Measurements from ENCODE around the gene FAM20B. TPM values are rescaled to one million over a fixed set of nuclear protein-coding genes. Genes with fewer than 3 reads are reported as not detected.
"Not testable (repeated sequence)": the region's sequence is repeated elsewhere in the genome, so short reads cannot be mapped to it uniquely, and the experiment has no call there.

FAM20B gene, protein sequence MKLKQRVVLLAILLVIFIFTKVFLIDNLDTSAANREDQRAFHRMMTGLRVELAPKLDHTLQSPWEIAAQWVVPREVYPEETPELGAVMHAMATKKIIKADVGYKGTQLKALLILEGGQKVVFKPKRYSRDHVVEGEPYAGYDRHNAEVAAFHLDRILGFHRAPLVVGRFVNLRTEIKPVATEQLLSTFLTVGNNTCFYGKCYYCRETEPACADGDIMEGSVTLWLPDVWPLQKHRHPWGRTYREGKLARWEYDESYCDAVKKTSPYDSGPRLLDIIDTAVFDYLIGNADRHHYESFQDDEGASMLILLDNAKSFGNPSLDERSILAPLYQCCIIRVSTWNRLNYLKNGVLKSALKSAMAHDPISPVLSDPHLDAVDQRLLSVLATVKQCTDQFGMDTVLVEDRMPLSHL
- 28.1 and 28.5 TPM in 2 replicates for total RNA-seq

DNA sequence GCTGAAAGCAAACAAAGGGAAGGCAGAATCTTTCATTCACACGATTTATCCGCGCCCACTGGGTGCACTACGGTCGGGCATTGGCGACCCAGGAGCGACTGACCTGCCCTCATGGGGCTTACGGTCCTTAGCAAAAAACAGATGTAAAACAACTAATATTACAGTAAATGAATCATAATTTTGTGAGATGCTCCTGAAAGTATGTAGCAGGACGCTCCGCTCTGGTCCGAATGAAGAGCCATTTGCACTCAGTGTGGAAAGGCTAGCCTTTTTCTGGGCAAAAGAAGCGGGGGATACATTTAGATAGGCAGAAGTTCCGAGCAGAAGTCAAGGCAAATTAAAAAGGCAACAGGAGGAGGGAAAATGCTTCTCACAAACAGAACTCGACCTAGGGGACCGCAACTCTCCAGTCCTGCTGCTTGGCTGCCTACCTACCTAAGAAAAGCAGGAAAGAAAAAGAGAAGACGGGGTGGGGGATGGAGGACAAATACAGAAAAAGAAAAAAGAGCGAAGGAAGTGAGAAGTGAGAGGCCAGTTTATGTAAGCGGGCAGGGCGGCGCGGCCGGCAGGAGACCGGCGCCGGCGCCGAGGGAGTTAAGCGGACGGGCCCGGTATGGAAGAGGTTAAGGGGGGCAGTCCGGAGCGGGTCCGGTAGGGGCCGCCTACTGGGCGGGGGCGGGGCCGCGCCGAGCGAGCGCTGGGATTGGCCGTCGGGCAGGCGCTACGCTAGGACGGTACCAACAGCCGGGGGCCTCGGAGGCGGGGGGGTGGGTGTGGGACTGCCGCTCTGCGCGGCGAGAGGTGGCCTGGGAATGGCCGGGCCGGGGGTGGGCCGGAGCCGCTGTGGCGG lies at the start of gene FAM20B:
Gene FAM20B, plus strand, starts transcription at position 770 of the 850 bp plus-strand sequence. CDS start 17,954 bp downstream, outside the sequence.
- intact Hi-C loops (cut with micrococcal nuclease) = loop anchor here (1.0 to 10.0 kb wide), 4 partner anchors 300 to 929 kb away; partner anchors contain the start of genes CEP350, RALGPS2 and TOR1AIP1

DNA sequence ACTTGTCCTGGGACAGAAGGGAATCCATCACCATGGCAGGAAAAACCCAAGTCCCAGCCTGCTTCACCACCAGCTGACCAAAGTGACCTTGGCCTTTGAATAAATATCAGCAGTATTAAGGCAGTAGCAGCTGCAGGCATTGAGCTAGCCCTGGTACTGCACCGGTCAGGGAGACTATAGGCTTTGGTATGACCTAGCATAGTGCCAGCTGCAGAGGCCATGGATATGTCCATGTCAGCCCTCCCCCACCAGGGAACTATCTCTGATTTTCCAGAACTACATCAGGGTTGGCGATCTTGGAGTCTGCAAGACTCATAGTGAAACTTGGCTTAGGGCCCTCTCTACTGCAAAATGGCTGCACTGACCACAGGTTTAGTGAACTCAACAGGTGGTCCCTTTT lies 49.2 kb upstream of the FAM20B start:
- intact Hi-C loops (cut with micrococcal nuclease) = no loop called here

DNA sequence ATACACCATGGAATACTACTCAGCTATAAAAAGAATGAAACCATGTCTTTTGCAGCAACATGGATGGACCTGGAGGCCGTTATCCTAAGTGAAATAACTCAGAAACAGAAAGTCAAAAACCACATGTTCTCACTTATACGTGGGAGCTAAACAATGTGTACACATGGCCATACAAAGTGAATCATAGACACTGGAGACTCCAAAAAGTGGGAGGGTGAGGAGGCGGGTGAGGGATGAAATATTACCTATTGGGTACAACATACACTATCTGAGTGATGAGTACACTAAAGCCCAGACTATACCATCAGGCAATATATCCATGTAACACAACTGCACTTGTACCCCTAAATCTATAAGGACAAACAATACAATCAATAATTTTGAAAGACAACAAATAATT lies 39.5 kb upstream of the FAM20B start:
- intact Hi-C loops (cut with micrococcal nuclease) = no loop called here

DNA sequence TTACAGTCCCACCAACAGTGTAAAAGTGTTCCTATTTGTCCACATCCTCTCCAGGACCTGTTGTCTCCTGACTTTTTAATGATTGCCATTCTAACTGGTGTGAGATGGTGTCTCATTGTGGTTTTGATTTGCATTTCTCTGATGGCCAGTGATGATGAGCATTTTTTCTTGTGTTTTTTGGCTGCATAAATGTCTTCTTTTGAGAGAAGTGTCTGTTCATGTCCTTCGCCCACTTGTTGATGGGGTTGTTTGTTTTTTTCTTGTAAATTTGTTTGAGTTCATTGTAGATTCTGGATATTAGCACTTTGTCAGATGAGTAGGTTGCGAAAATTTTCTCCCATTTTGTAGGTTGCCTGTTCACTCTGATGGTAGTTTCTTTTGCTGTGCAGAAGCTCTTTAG lies 37.5 kb upstream of the FAM20B start:
- intact Hi-C loops (cut with micrococcal nuclease) = not testable (repeated sequence)

DNA sequence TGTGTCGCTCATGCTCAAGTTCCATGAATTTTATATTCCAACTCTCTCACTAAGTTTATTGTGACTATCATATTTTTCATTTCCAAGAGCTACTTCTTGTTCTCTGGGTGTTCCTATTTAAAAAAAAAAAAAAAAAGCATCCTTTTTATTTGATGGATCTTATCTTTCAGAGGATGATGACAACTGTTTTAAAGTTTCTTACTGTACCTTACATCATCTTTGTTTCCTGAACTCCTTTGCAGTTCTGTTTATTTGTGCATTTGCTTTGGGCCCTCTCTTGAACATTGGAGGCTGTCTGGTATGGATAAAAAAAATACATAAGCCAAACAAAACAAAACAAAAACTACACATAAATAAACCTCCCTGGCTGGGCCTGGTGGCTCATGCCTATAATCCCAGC lies 32.1 kb upstream of the FAM20B start:
- intact Hi-C loops (cut with micrococcal nuclease) = no loop called here

DNA sequence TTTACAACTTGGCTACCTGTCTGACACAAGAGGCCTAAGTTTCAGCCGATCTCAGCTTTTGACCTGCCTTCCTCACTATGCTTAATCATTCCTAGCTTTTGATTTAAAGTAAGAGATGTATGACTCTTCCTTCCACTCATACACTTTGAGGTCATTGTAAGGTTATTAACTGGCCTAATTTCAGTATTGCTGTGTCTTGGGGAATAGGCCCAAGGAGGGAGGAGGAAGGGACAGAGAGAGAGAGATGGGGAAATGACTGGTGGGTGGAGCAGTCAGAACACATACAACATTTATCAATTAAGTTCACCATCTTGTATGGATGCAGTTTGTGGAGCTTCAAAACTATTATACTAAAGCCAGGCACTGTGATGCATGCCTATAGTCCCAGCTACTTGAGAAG lies 28.3 kb upstream of the FAM20B start:
- intact Hi-C loops (cut with micrococcal nuclease) = no loop called here

DNA sequence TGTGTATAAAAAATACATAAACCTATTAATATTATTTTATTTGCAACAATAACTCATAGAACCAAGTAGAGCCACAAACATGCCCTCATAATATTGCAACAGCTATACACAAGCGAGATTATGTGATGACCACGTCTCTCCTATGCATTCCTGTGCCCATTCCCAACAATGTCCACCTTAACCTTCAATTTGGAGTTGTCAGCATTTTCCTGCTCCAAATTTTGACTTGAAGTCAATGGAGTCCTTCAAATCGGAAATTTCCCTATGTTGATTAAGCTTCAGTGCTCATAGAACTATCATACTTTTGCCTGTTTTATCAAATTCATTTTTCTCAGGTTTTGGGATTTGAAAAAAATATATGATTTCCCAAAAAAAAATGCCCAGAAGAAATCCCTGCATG lies 27.4 kb upstream of the FAM20B start:
- intact Hi-C loops (cut with micrococcal nuclease) = no loop called here

DNA sequence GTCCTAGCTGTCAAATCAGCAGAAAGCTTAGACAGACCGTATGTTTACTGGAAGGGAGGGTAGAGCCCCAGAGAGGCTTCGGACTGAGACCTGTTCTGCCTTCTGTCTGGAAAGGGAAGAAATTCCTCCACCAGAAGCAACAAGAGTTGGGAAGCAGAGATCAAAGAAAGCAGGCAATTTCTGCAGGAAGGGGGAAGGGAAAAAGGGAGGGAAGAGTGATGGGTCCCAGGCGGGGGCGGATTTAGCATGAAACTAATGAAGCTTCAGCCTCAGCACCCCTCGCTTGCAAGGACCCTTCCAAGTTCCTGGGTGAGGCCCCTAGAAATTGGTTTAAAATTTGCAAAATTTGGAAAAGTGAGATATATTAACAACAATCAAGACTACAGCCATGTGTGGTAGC lies 26.6 kb upstream of the FAM20B start:
- intact Hi-C loops (cut with micrococcal nuclease) = no loop called here

DNA sequence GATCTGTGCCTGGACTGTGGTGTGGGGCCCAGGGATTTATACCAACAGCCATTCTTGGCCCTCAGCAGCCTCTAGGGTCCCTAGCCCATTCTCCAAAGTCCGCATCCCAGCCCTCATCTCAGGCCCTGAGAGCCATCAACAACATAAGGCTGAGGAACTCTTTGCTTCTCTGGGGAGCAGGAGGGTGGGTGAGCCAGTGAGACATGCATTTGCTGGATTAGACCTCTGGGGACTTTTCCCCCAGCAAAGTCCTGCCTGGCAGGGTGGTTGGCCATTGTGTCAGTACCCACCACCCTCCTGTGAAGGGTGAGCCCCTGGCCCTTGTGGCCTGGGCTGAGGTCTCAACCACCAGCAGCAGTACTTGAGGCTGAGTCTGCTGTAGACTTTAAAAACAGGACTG lies 24.2 kb upstream of the FAM20B start:
- intact Hi-C loops (cut with micrococcal nuclease) = no loop called here

DNA sequence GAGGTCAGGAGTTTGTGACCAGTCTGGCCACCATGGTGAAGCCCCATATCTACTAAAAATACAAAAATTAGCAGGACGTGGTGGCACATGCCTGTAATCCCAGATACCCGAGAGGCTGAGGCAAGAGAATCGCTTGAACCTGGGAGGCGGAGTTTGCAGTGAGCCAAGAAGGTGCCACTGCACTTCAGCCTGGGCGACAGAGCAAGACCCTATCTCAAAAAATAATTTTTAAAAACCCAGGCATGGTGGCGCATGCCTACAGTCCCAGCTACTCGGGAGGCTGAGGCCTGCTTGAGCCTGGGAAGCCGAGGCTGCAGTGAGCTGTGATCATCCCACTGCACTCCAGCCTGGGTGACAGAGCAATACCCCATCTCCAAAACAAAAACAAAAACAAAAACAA lies 23.6 kb upstream of the FAM20B start:
- intact Hi-C loops (cut with micrococcal nuclease) = loop anchor here (1.0 to 2.0 kb wide), 2 partner anchors 459 to 470 kb away; no protein-coding TSS in a partner anchor

DNA sequence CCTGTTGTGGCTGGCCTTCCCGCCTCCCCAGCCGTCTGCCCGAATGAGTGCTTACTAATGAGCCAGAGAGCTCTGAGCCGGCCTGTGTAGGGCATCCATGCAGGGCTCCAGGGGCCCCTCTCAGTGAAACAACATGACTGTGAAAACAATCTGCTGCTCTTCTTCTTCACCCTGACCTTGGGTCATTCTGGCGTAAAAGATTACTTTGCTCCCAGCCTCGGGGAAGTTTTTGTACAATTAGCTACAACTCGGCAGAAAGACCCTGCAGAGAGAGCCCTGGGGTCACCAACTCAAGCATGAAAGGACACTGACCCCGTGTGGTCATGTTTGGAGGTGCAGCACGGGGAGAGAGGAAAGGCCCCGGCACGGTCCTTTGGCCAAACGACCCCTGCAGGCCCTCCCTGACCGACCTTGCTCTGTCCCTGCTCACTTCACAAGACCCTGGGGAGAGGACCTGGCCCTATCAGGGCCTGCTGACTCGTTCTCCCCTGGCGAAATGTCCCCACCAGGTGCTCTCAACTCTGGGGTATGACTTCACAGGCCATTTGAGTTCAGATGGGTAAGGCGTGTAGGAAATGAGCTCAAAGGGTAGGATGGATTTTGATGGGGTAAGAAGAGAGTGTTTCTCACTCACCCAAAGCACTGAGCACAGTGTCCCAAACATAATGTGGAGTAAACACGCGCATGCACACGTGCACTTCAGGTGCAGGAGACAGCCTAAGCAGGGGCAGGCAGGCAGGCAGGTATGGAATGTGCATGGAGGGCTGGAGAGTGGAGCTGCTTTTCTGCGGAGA lies 22.9 kb upstream of the FAM20B start:
- intact Hi-C loops (cut with micrococcal nuclease) = loop anchor here (1.0 to 2.0 kb wide), 3 partner anchors 228 to 470 kb away; no protein-coding TSS in a partner anchor

DNA sequence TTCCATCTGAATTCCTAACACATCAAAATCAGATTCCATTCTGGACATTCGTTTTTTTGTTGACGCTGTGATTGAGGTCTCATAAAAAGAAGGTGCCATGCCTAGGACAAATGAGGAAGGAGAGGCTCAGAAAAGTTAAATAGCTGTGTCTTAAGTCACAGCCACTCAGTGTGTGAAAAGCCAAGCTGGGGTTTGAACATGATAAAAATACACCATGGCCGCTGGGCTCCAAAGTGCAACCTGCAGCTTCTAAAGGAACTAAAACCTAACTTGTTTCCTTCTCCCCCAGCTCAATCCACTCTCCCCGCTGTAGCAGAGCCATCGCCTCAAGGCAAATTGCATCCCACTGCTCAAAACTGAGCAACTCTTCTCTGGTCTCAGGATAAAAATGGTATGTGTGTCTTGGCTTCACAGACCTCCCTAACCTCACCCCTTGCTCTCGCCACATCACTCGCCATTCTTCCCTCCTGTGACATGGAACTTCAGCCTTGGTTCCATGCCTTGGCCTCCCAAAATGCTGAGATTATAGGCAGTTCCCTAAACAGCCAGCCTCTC lies 22.1 kb upstream of the FAM20B start:
- intact Hi-C loops (cut with micrococcal nuclease) = loop anchor here (1.0 to 2.0 kb wide), 2 partner anchors 229 to 461 kb away; no protein-coding TSS in a partner anchor

DNA sequence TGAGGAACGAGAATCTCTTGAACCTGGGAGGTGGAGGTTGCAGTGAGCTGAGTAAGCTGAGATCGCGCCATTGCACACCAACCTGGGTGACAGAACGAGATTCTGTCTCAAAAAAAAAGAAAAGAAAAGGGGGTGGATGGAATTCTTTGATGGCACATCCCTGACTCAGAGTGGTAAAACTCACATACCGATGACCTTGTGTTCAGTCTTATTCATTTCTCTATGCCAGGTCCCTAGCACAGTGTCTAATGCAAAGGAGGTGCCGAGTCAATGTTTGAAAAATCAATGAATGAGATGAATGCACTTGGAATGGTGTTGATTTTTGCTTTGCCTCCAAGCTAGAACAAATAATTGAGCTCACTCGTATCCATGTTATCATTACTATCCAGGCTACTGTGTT lies 18.5 kb upstream of the FAM20B start:
- intact Hi-C loops (cut with micrococcal nuclease) = no loop called here

DNA sequence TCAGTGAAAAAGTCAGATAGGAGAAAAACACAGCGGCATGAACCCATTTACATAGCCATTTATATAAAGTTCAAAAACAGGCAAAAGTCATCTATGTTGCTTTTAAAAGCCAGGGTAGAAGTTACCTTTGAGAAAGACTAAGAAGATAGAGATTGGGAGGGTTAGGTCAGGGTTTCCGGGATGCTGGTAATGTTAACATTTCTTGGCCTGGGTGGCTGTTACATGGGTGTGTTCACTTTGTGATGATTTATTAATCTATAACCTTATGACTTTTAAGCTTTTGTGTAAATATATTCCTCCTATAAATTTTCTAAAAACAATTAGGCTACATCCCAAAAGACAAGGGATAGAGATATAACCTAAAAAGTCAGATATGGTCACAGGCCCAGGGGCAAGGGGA lies 15.0 kb upstream of the FAM20B start:
- intact Hi-C loops (cut with micrococcal nuclease) = no loop called here

DNA sequence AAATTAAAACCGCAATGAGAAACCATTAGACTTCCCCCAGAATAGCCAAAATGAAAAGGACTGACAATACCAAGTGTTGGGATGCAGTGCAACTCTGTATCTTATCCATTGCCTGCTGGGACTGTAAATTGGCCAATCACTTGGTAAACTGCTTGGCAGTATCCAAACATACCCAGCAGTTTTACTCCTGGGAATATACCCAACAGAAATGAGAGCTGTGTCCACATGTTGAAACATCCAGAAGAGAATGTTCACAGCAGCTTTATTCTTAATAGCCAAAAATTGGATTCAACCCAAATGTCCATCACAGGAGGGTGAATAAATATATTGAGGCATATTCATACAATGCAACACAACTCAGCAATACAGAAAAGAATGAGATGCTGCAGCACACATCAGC lies 13.7 kb upstream of the FAM20B start:
- intact Hi-C loops (cut with micrococcal nuclease) = no loop called here

DNA sequence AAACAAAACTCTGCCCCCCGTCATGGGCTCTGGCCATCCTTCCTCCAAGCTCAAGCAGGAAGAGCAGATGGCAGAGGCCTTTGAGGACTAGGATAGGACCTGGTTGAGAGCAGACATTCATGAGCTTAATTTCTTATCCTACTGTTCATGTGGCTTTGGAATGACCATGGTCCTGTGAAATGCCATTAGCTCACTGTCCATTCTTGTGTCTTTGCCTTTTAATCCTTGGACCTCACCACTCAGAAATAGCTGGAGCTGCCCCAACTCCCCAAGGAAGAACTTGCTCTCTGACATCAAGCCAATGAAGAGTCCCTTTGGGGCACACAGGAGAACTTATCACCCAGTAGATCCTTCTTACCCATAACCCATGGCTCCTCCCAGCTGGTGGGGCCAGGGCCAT lies 11.6 kb upstream of the FAM20B start:
- intact Hi-C loops (cut with micrococcal nuclease) = no loop called here

DNA sequence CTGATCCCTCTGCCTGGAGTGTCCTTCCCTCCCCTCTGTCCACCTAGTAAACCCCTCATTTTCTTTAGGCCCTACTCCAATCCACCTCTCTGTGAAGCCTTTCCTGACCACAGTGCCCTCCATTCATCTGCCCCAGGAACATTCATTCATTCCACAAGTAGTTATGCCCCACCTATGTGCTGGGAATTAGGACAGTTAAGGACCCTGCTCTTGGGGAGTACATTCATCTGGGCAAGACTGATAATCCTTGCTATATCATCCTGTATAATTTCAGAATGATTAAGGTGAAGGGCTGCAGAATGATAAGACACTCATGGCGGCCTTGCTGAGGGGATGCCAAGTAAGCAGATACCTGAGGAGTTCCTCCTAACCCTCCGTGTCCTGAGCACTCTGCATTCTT lies 10.3 kb upstream of the FAM20B start:
- intact Hi-C loops (cut with micrococcal nuclease) = no loop called here

DNA sequence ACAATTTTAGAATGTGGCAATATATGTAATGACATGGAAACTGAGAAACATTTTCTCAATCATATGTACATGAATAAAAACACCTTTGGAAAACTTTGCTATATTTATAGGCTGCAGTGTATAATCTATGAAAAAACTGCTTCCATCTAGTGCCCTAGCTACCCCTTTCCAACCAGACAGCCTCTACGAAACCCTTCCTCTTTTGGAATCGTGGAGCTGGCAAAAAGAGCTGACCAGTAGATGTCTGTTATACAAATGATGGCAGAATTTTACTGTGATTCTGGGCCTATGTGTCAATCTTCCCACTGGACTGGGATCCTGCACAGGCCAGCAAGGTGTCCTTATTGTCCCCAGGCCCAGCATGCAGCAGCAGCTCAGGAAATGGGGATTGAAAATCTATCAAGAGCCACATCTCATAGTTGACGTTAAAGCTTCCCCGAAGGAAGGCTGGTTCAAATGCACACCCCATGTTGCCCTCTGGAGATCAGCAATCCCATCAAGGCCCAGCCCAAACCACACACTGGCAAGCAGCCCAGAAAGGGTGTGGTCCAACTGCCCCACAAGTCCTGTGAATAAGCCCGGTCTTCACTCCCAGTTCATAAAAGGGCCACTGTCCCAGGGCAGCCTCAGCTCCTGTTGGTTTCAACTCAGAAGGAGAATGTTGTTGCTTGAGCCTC lies 8.8 kb upstream of the FAM20B start:
- intact Hi-C loops (cut with micrococcal nuclease) = no loop called here

DNA sequence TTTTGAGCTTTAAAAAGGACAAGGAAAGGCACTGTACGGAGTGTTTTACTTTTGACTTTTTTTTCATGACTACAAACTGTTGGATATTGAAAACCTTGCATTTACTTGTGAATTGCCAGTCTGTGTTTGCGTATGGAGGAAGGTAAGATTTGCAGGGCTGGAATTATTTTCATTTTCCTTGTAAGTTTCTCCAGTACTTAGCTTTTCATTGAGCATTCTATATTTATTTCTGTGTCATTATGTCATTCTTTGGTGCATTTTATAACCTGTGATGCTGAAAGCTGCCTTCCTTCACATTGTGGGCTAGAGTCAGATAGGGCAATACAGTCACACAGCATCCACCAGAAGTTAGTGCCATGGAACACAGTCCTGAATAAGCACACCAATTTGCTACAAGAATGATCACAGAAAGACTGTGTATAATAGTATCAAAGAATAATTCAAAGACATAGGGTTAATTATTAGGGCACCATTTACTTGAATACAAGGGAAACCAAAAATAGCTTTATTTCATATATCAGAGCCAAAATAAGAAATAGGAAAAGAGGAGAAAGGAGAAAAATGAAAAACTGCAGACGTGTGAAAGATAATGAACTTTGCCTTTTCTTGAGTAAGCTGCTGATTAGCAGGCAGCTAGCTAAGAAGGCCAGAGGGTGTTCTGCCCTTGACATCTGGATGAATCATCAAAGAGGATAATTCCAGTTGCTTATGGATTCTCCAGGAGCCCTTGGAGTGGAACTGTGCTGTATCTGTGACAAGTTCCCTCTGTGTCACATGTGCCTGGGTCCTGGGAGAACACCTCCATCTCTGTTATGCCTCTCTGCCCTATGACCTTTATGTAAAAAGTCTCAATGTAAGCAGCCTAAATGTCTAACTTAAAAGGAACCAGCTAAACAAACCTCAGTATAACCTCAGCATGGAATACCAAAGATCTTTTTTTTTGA lies 8.0 kb upstream of the FAM20B start:
- intact Hi-C loops (cut with micrococcal nuclease) = no loop called here
